CD14-positive monocyte (primary cell): ENCODE data around the gene OR8B4. TPM values are rescaled to one million over a fixed set of nuclear protein-coding genes. Genes with fewer than 3 reads are reported as not detected.

ENCODE experiments used
- DNase-seq, 3 donors: peaks; one replicate each; pipeline ENCODE4 v3.0.0-alpha.2; 2011 to 2022
- H2AFZ ChIP-seq: 2 replicates; pipeline ENCODE4 v1.6.0; 2012; ENCODE audit warnings: mild to moderate bottlenecking, low read depth, low read length, inconsistent platforms; ENCODE audit not compliant: insufficient read depth, poor library complexity, severe bottlenecking
- H3K27ac ChIP-seq, 2 donors: 1 replicate in 1 of 2; 2 replicates in 1 of 2; pipeline ENCODE4 v1.5.1; 2012 to 2013; ENCODE audit warnings: low read length in 2 of 2, control low read depth in 1 of 2, inconsistent platforms in 1 of 2, low read depth in 1 of 2, mild to moderate bottlenecking in 1 of 2
- H3K27me3 ChIP-seq, 2 donors: one replicate each; pipeline versions ENCODE4 v1.6.0 to v1.6.1; 2011 to 2013; ENCODE audit warnings: low read length in 2 of 2; ENCODE audit not compliant: control insufficient read depth in 2 of 2, insufficient read depth in 2 of 2
- H3K36me3 ChIP-seq, 2 donors: replicated peaks in 1 of 2; 1 replicate in 1 of 2; 2 replicates in 1 of 2; pipeline versions ENCODE4 v1.5.1 to v1.6.1; 2012 to 2013; ENCODE audit warnings: low read length in 2 of 2, control low read depth in 1 of 2, inconsistent platforms in 1 of 2, mild to moderate bottlenecking in 1 of 2; ENCODE audit not compliant: insufficient read depth in 2 of 2, control insufficient read depth in 1 of 2
- H3K4me1 ChIP-seq, 2 donors: 1 replicate in 1 of 2; 2 replicates in 1 of 2; pipeline versions ENCODE4 v1.5.1 to v1.6.1; 2012 to 2013; ENCODE audit warnings: low read length in 2 of 2, control low read depth in 1 of 2, inconsistent platforms in 1 of 2, mild to moderate bottlenecking in 1 of 2, moderate library complexity in 1 of 2; ENCODE audit not compliant: insufficient read depth in 2 of 2, control insufficient read depth in 1 of 2
- H3K4me2 ChIP-seq: replicated peaks from 2 replicates; pipeline ENCODE3; 2012; ENCODE audit warnings: low read length, moderate library complexity, mild to moderate bottlenecking; ENCODE audit not compliant: poor library complexity, severe bottlenecking; ENCODE audit errors: extremely low read depth
- H3K4me3 ChIP-seq, 3 experiments: fragments of 200-600 bp in 1 of 3; sonication (generic) in 1 of 3; replicated peaks in 1 of 3; 1 replicate in 2 of 3; 2 replicates in 1 of 3; pipeline ENCODE4 v1.5.1; 2011 to 2013; ENCODE audit warnings: low read length in 3 of 3, mild to moderate bottlenecking in 3 of 3, control low read depth in 2 of 3, low read depth in 2 of 3, inconsistent platforms in 1 of 3, moderate library complexity in 1 of 3
- H3K79me2 ChIP-seq: 2 replicates; pipeline ENCODE4 v1.6.0; 2012; ENCODE audit warnings: mild to moderate bottlenecking, control low read depth, inconsistent platforms, low read length, moderate library complexity; ENCODE audit not compliant: insufficient read depth
- H3K9ac ChIP-seq: 2 replicates; pipeline ENCODE4 v1.6.0; 2017; ENCODE audit warnings: low read length, mild to moderate bottlenecking; ENCODE audit not compliant: insufficient read depth, poor library complexity, severe bottlenecking
- H3K9me3 ChIP-seq, 2 donors: replicated peaks in 1 of 2; 1 replicate in 1 of 2; 2 replicates in 1 of 2; pipeline versions ENCODE4 v1.5.1 to v1.6.1; 2012 to 2013; ENCODE audit warnings: low read length in 2 of 2, control low read depth in 1 of 2; ENCODE audit not compliant: control insufficient read depth in 1 of 2, insufficient read depth in 1 of 2
- H4K20me1 ChIP-seq: 2 replicates; pipeline ENCODE4 v1.6.0; 2012; ENCODE audit warnings: mild to moderate bottlenecking, low read length, control low read depth, moderate library complexity; ENCODE audit not compliant: insufficient read depth
- H3K27ac Mint-ChIP-seq, 7 donors: one replicate each; pipeline ENCODE4 v1.8.0; 2020; ENCODE audit warnings: mild to moderate bottlenecking in 7 of 7, mixed read lengths in 7 of 7, moderate library complexity in 6 of 7, inconsistent platforms in 2 of 7
- H3K27me3 Mint-ChIP-seq, 3 donors: one replicate each; pipeline ENCODE4 v1.8.0; 2021 to 2022; ENCODE audit warnings: low read depth in 3 of 3, mild to moderate bottlenecking in 3 of 3, mixed read lengths in 3 of 3, moderate library complexity in 3 of 3, inconsistent platforms in 1 of 3
- H3K36me3 Mint-ChIP-seq, 2 donors: one replicate each; pipeline ENCODE4 v1.8.0; 2020; ENCODE audit warnings: mixed read lengths in 2 of 2, inconsistent platforms in 1 of 2, mild to moderate bottlenecking in 1 of 2
- H3K4me1 Mint-ChIP-seq: one replicate; pipeline ENCODE4 v1.8.0; 2020; ENCODE audit warnings: mild to moderate bottlenecking, mixed read lengths
- H3K4me3 Mint-ChIP-seq, 2 donors: one replicate each; pipeline ENCODE4 v1.8.0; 2020; ENCODE audit warnings: mild to moderate bottlenecking in 2 of 2, mixed read lengths in 2 of 2, moderate library complexity in 1 of 2
- H3K9me3 Mint-ChIP-seq, 7 donors: one replicate each; pipeline ENCODE4 v1.8.0; 2020 to 2022; ENCODE audit warnings: mixed read lengths in 7 of 7, mild to moderate bottlenecking in 6 of 7, moderate library complexity in 6 of 7, inconsistent platforms in 2 of 7
- CTCF ChIP-seq: fragments of 200-600 bp; IDR thresholded peaks from one replicate; pipeline ENCODE4 v1.8.0; 2022; ENCODE audit warnings: antibody characterized with exemption, mild to moderate bottlenecking
- WGBS: methylation state at CpG from one replicate; pipeline ENCODE4 v1.1.5; 2013; ENCODE audit warnings: missing lambda C conversion rate; ENCODE audit not compliant: insufficient coverage; 5-methylcytosine and 5-hydroxymethylcytosine counted together
- intact Hi-C, 2 donors: fragments of 100-400 bp; cut with micrococcal nuclease; formaldehyde crosslinking; loops; one replicate each; pipeline versions ENCODE4 v1.15.0 to v1.15.1; 2023
- polyA plus RNA-seq, 3 donors: library from polyadenylated mRNA; depleted of rRNA in 1 of 3; unstranded in 2 of 3; stranded (reverse) in 1 of 3; fragments of 300-500 nt in 2 of 3; fragments of >200 nt in 1 of 3; fragmentation: Illumina TruSeq in 2 of 3; gene quantifications; 1 replicate in 2 of 3; 2 replicates in 1 of 3; pipeline ENCODE4 v1.2.3, GENCODE V29; 2012 to 2021

OR8B4 gene
- polyA plus RNA-seq, 3 donors: not detected

GRCh38 chr11:124441081-124441480, 16.4 kb upstream of the OR8B4 start:
- H3K79me2 ChIP-seq: no peaks in the 10 kb centered on the region
- H2AFZ ChIP-seq: no peak overlapping the region
- Mint-ChIP-seq H3K27ac (no peak overlapping the region), H3K36me3 (no peaks in the 10 kb centered on the region), H3K27me3 (peaks cover 0 to 3% (median 0%) of the 10 kb centered on the region in 3 donors), H3K4me1 (no peaks in the 10 kb centered on the region), H3K9me3 (peaks cover 0 to 5% (median 0%) of the 10 kb centered on the region in 7 donors), H3K4me3 (no peak overlapping the region)
- no peak overlapping the region for H3K9ac ChIP-seq
- no peaks in the 10 kb centered on the region for H4K20me1 ChIP-seq
- intact Hi-C loops: no loop called here
- WGBS: 92% methylated on average over 2 of the region's 5 CpGs
- H3K36me3 ChIP-seq: no peaks in the 10 kb centered on the region
- no peaks in the 10 kb centered on the region for H3K4me1 ChIP-seq
- no peak overlapping the region for H3K4me2 ChIP-seq
- no peak for DNase-seq
- no peak overlapping the region for H3K4me3 ChIP-seq
- no peaks in the 10 kb centered on the region for H3K9me3 ChIP-seq
- no peak for TF ChIP-seq CTCF
- H3K27ac ChIP-seq: no peak overlapping the region
- no peaks in the 10 kb centered on the region for H3K27me3 ChIP-seq

- H3K36me3 ChIP-seq: no peaks in the 10 kb centered on the region
- no peak for DNase-seq
- H3K4me3 ChIP-seq: no peak overlapping the region
- no peak overlapping the region for H3K4me2 ChIP-seq
- Mint-ChIP-seq H3K9me3 (peaks cover 0 to 5% (median 0%) of the 10 kb centered on the region in 7 donors), H3K27ac (no peak overlapping the region), H3K36me3 (no peaks in the 10 kb centered on the region), H3K4me1 (no peaks in the 10 kb centered on the region), H3K4me3 (no peak overlapping the region), H3K27me3 (peaks cover 0 to 3% (median 0%) of the 10 kb centered on the region in 3 donors)
- H3K79me2 ChIP-seq: no peaks in the 10 kb centered on the region
- H4K20me1 ChIP-seq: no peaks in the 10 kb centered on the region
- no peaks in the 10 kb centered on the region for H3K4me1 ChIP-seq
- H3K9me3 ChIP-seq: no peaks in the 10 kb centered on the region
- no peaks in the 10 kb centered on the region for H3K27me3 ChIP-seq
- H2AFZ ChIP-seq: no peak overlapping the region
- no peak overlapping the region for H3K27ac ChIP-seq
- H3K9ac ChIP-seq: no peak overlapping the region
- WGBS: 100% methylated on average over 2 of the region's 4 CpGs
- intact Hi-C loops: no loop called here
- no peak for TF ChIP-seq CTCF
These were observed 15.9 kb upstream of the OR8B4 start for GRCh38 chr11:124440608-124441007.
